Measurements from ENCODE around the gene NFKBIE.

Gene NFKBIE

GRCh38 chr6:44291841-44292240, 26.5 kb upstream of the NFKBIE start:
- Histone ChIP-seq H3K4me3 (ENCODE audit: low read length) (no peak overlapping the region), H3K27ac (ENCODE audit: low read length) (no peak overlapping the region), H3K9me3 (ENCODE audit: insufficient read depth, low read length) (no peaks in the 10 kb centered on the region), H3K79me2 (ENCODE audit: low read length) (no peaks in the 10 kb centered on the region), H3K27me3 (ENCODE audit: low read depth, low read length) (peaks cover 32% of the 10 kb centered on the region), H3K4me2 (ENCODE audit: low read length) (no peak overlapping the region), H4K20me1 (ENCODE audit: insufficient read depth, low read length) (no peaks in the 10 kb centered on the region), H3K4me1 (ENCODE audit: low read length) (no peaks in the 10 kb centered on the region), H3K36me3 (replicated peaks; ENCODE audit: low read depth, low read length) (no peaks in the 10 kb centered on the region), H2AFZ (ENCODE audit: low read depth, low read length) (no peak overlapping the region), H3K9ac (ENCODE audit: low read length) (no peak overlapping the region)
- no peak for TF ChIP-seq CTCF (IDR thresholded peaks at IDR 0.05; ENCODE audit: low read depth, low read length)
- TF ChIP-seq EZH2phosphoT487 (IDR thresholded peaks at IDR 0.05; ENCODE audit: low read depth): no peak

- no peak overlapping the region for H3K4me3 ChIP-seq (ENCODE audit: low read length)
- no peak overlapping the region for H3K9ac ChIP-seq (ENCODE audit: low read length)
- TF ChIP-seq EZH2phosphoT487 (IDR thresholded peaks at IDR 0.05; ENCODE audit: low read depth) (no peak), CTCF (IDR thresholded peaks at IDR 0.05; ENCODE audit: low read depth, low read length) (no peak)
- H3K27ac ChIP-seq (ENCODE audit: low read length): no peak overlapping the region
- H2AFZ ChIP-seq (ENCODE audit: low read depth, low read length): no peak overlapping the region
- no peak overlapping the region for H3K4me2 ChIP-seq (ENCODE audit: low read length)
- no peaks in the 10 kb centered on the region for H3K79me2 ChIP-seq (ENCODE audit: low read length)
- H3K4me1 ChIP-seq (ENCODE audit: low read length): no peaks in the 10 kb centered on the region
- H3K36me3 ChIP-seq (replicated peaks; ENCODE audit: low read depth, low read length): no peaks in the 10 kb centered on the region
- no peaks in the 10 kb centered on the region for H4K20me1 ChIP-seq (ENCODE audit: insufficient read depth, low read length)
- peaks cover 39% of the 10 kb centered on the region for H3K27me3 ChIP-seq (ENCODE audit: low read depth, low read length)
- H3K9me3 ChIP-seq (ENCODE audit: insufficient read depth, low read length): no peaks in the 10 kb centered on the region
Measured at GRCh38 chr6:44289726-44290260, 24.4 kb upstream of the NFKBIE start.

GRCh38 chr6:44286747-44287146, 21.4 kb upstream of the NFKBIE start:
- Histone ChIP-seq H3K27ac (ENCODE audit: low read length) (no peak overlapping the region), H4K20me1 (ENCODE audit: insufficient read depth, low read length) (no peaks in the 10 kb centered on the region), H3K9ac (ENCODE audit: low read length) (no peak overlapping the region), H3K27me3 (ENCODE audit: low read depth, low read length) (peaks cover 60% of the 10 kb centered on the region), H3K36me3 (replicated peaks; ENCODE audit: low read depth, low read length) (no peaks in the 10 kb centered on the region), H3K4me2 (ENCODE audit: low read length) (no peak overlapping the region), H3K4me3 (ENCODE audit: low read length) (no peak overlapping the region), H3K79me2 (ENCODE audit: low read length) (no peaks in the 10 kb centered on the region), H3K9me3 (ENCODE audit: insufficient read depth, low read length) (no peaks in the 10 kb centered on the region), H2AFZ (ENCODE audit: low read depth, low read length) (no peak overlapping the region), H3K4me1 (ENCODE audit: low read length) (no peaks in the 10 kb centered on the region)
- TF ChIP-seq CTCF (IDR thresholded peaks at IDR 0.05; ENCODE audit: low read depth, low read length) (no peak; the same call in 1 of the 2 replicates), EZH2phosphoT487 (IDR thresholded peaks at IDR 0.05; ENCODE audit: low read depth) (no peak)

GRCh38 chr6:44286285-44286565, 20.9 kb upstream of the NFKBIE start:
- no peaks in the 10 kb centered on the region for H3K9me3 ChIP-seq (ENCODE audit: insufficient read depth, low read length)
- no peaks in the 10 kb centered on the region for H4K20me1 ChIP-seq (ENCODE audit: insufficient read depth, low read length)
- peaks cover 57% of the 10 kb centered on the region for H3K27me3 ChIP-seq (ENCODE audit: low read depth, low read length)
- H3K27ac ChIP-seq (ENCODE audit: low read length): no peak overlapping the region
- no peaks in the 10 kb centered on the region for H3K4me1 ChIP-seq (ENCODE audit: low read length)
- H3K4me3 ChIP-seq (ENCODE audit: low read length): no peak overlapping the region
- H3K4me2 ChIP-seq (ENCODE audit: low read length): no peak overlapping the region
- H3K36me3 ChIP-seq (replicated peaks; ENCODE audit: low read depth, low read length): no peaks in the 10 kb centered on the region
- H3K9ac ChIP-seq (ENCODE audit: low read length): no peak overlapping the region
- H3K79me2 ChIP-seq (ENCODE audit: low read length): no peaks in the 10 kb centered on the region
- TF ChIP-seq CTCF (IDR thresholded peaks at IDR 0.05; ENCODE audit: low read depth, low read length) (no peak), EZH2phosphoT487 (IDR thresholded peaks at IDR 0.05; ENCODE audit: low read depth) (no peak)
- no peak overlapping the region for H2AFZ ChIP-seq (ENCODE audit: low read depth, low read length)
